Measurements from ENCODE around the gene CHN2. TPM values are rescaled to one million over a fixed set of nuclear protein-coding genes. Genes with fewer than 3 reads are reported as not detected.

Gene CHN2
- total RNA-seq, 1 donor from 2014 or later, result 6.6 TPM

DNA sequence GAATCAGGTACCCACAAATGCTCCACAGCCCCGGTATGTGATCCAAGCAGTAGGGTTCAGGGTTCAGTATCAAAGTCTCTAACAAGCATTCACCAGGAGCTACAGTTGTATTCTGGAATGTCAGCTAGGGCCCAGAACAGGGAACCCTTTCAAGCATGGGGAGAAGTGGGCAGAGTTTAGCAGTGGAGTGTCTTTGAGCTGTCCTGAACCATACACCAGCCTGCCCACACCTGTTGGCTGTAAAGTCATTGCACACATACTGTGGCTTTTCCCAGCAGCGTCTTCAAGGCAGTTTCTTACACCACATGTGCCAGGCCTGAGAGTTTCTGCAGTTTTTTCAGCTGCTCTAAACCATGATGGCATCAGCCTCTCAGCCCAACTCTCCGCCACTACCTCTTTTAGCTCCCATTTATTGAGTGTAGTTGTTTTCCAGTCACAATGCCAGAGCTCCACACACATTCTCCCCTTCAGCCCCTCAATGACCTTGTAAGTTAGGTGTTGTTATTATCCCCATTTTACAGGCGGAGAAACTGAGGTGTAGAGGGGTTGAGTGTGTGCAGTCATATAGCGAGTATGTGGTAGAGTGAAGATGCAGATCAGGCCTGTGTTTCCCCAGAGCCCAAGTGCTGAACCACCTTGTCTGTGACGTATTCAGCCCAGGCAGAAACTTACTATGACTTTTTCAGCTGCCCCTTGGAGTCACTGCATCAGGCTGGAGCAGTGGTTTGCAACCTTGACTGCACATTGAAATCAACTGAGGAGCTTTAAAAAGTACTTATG, 83.1 kb downstream of the CHN2 start:
- H3F3A ChIP-seq (ENCODE audit: low read depth), result no peaks in the 10 kb centered on the region
- no peaks in the 10 kb centered on the region for H4K20me1 ChIP-seq (ENCODE audit: low read depth)
- H3K4me1 ChIP-seq, result peaks cover 7% of the 10 kb centered on the region
- Mint-ChIP-seq H3K36me3 (no peaks in the 10 kb centered on the region), H3K4me3 (no peak overlapping the region), H3K9me3 (no peaks in the 10 kb centered on the region), H3K27me3 (ENCODE audit: insufficient read depth, low read depth) (peaks cover 10% of the 10 kb centered on the region), H3K27ac (no peak overlapping the region), H3K4me1 (peaks cover 11% of the 10 kb centered on the region)
- no peak for DNase-seq (ENCODE audit: low spot score)
- TF ChIP-seq, protein P1, sequence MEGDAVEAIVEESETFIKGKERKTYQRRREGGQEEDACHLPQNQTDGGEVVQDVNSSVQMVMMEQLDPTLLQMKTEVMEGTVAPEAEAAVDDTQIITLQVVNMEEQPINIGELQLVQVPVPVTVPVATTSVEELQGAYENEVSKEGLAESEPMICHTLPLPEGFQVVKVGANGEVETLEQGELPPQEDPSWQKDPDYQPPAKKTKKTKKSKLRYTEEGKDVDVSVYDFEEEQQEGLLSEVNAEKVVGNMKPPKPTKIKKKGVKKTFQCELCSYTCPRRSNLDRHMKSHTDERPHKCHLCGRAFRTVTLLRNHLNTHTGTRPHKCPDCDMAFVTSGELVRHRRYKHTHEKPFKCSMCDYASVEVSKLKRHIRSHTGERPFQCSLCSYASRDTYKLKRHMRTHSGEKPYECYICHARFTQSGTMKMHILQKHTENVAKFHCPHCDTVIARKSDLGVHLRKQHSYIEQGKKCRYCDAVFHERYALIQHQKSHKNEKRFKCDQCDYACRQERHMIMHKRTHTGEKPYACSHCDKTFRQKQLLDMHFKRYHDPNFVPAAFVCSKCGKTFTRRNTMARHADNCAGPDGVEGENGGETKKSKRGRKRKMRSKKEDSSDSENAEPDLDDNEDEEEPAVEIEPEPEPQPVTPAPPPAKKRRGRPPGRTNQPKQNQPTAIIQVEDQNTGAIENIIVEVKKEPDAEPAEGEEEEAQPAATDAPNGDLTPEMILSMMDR (IDR thresholded peaks at IDR 0.05), result no peak
- TF ChIP-seq EZH2phosphoT487 (IDR thresholded peaks at IDR 0.05), result no peak
- no peak for TF ChIP-seq EZH2 (IDR thresholded peaks at IDR 0.05)
- no peak overlapping the region for H3K9ac ChIP-seq
- no peak overlapping the region for H3K4me3 ChIP-seq
- no peak overlapping the region for H2AFZ ChIP-seq (replicated peaks)
- no peaks in the 10 kb centered on the region for H3K36me3 ChIP-seq
- H3K9me3 ChIP-seq (ENCODE audit: low read depth), result no peaks in the 10 kb centered on the region
- H3K79me2 ChIP-seq (ENCODE audit: low read depth), result no peaks in the 10 kb centered on the region
- H3K27ac ChIP-seq, result no peak overlapping the region
- H3K27me3 ChIP-seq, result no peaks in the 10 kb centered on the region
- no peak overlapping the region for H3K4me2 ChIP-seq

- no peaks in the 10 kb centered on the region for H3K79me2 ChIP-seq (ENCODE audit: low read depth)
- Mint-ChIP-seq H3K4me1 (peaks cover 11% of the 10 kb centered on the region), H3K9me3 (no peaks in the 10 kb centered on the region), H3K4me3 (no peak overlapping the region), H3K27ac (no peak overlapping the region), H3K36me3 (no peaks in the 10 kb centered on the region), H3K27me3 (ENCODE audit: insufficient read depth, low read depth) (peaks cover 10% of the 10 kb centered on the region)
- no peaks in the 10 kb centered on the region for H3F3A ChIP-seq (ENCODE audit: low read depth)
- peaks cover 7% of the 10 kb centered on the region for H3K4me1 ChIP-seq
- TF ChIP-seq EZH2 (IDR thresholded peaks at IDR 0.05) (no peak), EZH2phosphoT487 (IDR thresholded peaks at IDR 0.05) (no peak)
- TF ChIP-seq, protein P1 (IDR thresholded peaks at IDR 0.05), result no peak
- H3K4me2 ChIP-seq, result no peak overlapping the region
- no peaks in the 10 kb centered on the region for H3K9me3 ChIP-seq (ENCODE audit: low read depth)
- no peaks in the 10 kb centered on the region for H4K20me1 ChIP-seq (ENCODE audit: low read depth)
- H3K27me3 ChIP-seq, result no peaks in the 10 kb centered on the region
- H3K36me3 ChIP-seq, result no peaks in the 10 kb centered on the region
- H3K27ac ChIP-seq, result no peak overlapping the region
- H2AFZ ChIP-seq (replicated peaks), result no peak overlapping the region
- no peak for DNase-seq (ENCODE audit: low spot score)
- no peak overlapping the region for H3K9ac ChIP-seq
- H3K4me3 ChIP-seq, result no peak overlapping the region
Measured at GRCh38 chr7:29278337-29279069, 83.9 kb downstream of the CHN2 start.

DNA sequence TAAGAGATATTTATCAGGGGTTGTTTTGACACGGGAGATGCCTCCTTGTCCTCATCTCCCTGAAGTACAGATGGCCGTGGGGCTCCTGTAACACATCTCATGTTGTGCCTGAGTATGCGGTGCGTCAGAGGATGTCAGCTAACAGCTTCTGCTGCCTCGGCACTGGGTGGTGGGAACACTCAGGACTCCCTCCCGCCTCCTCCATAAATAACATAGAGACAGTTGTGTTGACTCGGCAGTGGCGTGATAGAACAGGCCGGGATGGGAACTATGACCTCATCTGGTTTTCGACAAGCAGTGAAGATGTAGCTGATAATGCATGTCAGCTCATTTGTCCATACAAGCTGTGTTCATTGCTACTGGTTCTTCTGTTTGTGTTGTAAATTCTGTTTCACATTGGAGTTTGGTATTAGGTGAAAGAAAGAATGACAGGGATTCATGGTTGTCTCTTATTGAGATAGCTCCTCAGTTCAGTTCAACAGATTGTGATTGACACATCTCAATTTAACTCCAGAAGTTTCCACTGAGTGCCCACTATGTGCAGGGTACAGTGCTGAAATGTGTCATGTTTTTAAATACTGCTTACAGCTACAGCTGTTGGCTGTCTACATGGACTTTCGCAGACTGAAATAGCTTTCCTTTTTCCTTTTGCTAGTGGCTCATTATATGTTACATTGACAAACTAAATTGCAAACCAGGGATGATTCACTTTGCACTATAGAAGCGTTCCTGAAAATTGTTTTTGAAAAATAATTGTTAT, 87.4 kb downstream of the CHN2 start:
- TF ChIP-seq EZH2 (IDR thresholded peaks at IDR 0.05), result no peak
- TF ChIP-seq, protein P1 (IDR thresholded peaks at IDR 0.05), result no peak
- TF ChIP-seq EZH2phosphoT487 (IDR thresholded peaks at IDR 0.05), result no peak
- Histone ChIP-seq H4K20me1 (ENCODE audit: low read depth) (no peaks in the 10 kb centered on the region), H3K79me2 (ENCODE audit: low read depth) (no peaks in the 10 kb centered on the region), H3K4me2 (no peak overlapping the region), H2AFZ (replicated peaks) (no peak overlapping the region), H3K9me3 (ENCODE audit: low read depth) (no peaks in the 10 kb centered on the region), H3K27me3 (peaks cover 11% of the 10 kb centered on the region), H3K4me1 (peaks cover under 1% of the 10 kb centered on the region), H3K27ac (no peak overlapping the region), H3F3A (ENCODE audit: low read depth) (no peaks in the 10 kb centered on the region), H3K4me3 (no peak overlapping the region), H3K36me3 (no peaks in the 10 kb centered on the region), H3K9ac (no peak overlapping the region)
- H3K36me3 Mint-ChIP-seq, result no peaks in the 10 kb centered on the region
- no peak for DNase-seq (ENCODE audit: low spot score)
- no peak overlapping the region for H3K27ac Mint-ChIP-seq
- H3K9me3 Mint-ChIP-seq, result no peaks in the 10 kb centered on the region
- peaks cover 6% of the 10 kb centered on the region for H3K27me3 Mint-ChIP-seq (ENCODE audit: insufficient read depth, low read depth)
- no peak overlapping the region for H3K4me3 Mint-ChIP-seq
- peaks cover 7% of the 10 kb centered on the region for H3K4me1 Mint-ChIP-seq
